ENCODE results near the gene MGAT4B.

DNA sequence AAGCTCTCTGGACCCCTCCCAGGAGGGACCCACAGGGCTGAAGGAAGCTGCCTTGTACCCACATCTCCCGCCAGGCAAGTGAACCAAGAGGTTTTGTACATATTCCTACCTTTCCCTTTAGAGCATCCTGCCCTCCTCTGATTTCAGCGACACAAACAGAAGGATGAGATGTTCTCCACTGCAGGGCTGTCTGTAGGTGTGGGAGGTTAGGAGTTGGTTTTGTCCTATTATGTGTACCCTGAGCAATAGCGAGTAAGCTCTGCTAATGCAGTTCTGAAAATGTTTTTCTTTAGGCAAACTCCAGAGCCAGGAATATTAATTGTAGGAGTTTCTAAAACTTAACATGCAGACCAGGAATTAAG is 27.0 kb upstream of the MGAT4B start:
- TF ChIP-seq, protein P1, sequence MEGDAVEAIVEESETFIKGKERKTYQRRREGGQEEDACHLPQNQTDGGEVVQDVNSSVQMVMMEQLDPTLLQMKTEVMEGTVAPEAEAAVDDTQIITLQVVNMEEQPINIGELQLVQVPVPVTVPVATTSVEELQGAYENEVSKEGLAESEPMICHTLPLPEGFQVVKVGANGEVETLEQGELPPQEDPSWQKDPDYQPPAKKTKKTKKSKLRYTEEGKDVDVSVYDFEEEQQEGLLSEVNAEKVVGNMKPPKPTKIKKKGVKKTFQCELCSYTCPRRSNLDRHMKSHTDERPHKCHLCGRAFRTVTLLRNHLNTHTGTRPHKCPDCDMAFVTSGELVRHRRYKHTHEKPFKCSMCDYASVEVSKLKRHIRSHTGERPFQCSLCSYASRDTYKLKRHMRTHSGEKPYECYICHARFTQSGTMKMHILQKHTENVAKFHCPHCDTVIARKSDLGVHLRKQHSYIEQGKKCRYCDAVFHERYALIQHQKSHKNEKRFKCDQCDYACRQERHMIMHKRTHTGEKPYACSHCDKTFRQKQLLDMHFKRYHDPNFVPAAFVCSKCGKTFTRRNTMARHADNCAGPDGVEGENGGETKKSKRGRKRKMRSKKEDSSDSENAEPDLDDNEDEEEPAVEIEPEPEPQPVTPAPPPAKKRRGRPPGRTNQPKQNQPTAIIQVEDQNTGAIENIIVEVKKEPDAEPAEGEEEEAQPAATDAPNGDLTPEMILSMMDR (conservative IDR thresholded peaks at IDR 0.05; ENCODE audit: low read length) = no peak
- no peak for TF ChIP-seq EZH2phosphoT487 (IDR thresholded peaks at IDR 0.05; ENCODE audit: borderline replicate concordance, low read depth, low read length)
